ENCODE results near the gene GPR78.

Gene GPR78

DNA sequence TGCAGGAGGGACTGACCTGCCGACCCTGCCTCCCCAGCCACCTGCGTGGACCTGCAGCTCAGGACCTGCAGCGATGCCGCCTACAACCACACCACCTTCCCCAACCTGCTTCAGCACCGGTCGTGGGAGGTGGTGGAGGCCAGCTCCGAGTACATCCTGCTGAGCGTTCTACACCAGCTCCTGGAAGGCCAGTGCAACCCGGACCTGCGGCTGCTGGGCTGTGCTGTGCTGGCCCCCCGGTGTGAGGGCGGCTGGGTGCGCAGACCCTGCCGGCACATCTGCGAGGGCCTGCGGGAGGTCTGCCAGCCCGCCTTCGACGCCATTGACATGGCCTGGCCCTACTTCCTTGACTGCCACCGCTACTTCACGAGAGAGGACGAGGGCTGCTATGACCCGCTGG, 20.9 kb downstream of the GPR78 start:
- FAIRE-seq: no peak

GRCh38 chr4:8601556-8601955, 21.4 kb downstream of the GPR78 start:
- no peak for FAIRE-seq

DNA sequence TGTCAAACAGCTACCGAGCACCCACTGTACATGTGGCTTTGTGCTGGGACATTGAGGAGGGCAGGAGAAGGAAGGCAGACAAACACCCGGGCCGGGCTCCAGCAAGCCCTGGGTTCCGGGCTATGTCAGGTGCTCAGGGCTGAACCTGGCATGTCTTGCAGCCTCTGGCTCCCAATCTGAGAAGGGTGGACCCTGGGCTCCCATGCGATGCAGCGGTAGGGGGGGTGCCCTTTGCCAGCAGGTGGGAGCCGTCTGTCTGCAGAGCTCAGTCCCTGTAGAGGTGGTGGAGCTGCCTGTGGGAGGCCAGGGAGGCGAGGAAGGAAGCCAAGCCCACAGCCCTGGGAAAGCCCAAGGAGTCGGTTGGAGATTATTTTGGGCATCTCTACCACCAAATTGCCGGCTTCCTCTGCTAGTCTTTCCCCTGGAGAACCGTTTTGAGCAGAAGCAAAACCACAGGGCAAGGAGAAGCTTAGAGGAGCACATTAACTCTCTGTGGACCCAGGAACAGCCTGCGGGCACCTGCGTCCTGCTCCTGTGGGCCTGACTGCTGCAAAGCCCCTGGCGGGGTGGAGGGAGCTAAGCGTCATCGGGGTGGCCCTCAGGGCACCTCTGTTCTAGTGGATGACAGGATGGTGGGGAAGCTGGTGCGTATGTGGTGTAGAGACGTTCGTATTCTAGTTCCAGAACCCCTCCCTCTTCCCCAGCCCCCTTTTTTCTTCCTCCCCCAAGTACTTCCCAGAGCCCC, 22.7 kb downstream of the GPR78 start:
- no peak for FAIRE-seq

- no peak for FAIRE-seq
Observed at GRCh38 chr4:8603931-8604330, 23.7 kb downstream of the GPR78 start.

- FAIRE-seq: no peak
Observed at GRCh38 chr4:8605289-8605688, 25.1 kb downstream of the GPR78 start.

- FAIRE-seq: no peak
Observed at GRCh38 chr4:8606476-8606875, 26.3 kb downstream of the GPR78 start.

DNA sequence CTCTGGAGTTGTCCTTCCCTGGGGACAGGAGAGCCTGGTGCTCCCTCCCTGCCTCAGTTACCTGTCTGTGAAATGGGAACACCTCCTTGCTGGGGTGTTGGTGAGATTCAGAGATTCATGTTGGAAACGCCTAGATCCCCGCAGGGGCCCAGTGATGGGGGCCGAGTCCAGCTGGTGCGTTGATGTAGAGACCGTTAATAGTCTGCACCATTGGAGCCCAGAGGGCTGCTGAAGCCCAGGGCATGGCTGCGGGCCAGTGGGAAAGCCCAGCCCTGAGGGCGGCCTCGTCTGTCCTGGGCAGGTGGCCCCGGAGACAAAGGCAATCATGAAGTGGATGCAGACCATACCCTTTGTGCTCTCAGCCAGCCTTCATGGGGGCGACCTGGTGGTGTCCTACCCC, 26.8 kb downstream of the GPR78 start:
- FAIRE-seq: no peak

GRCh38 chr4:8607603-8608481, 27.6 kb downstream of the GPR78 start:
- FAIRE-seq: no peak

- FAIRE-seq: no peak
Observed at GRCh38 chr4:8608714-8609391, 28.7 kb downstream of the GPR78 start.

DNA sequence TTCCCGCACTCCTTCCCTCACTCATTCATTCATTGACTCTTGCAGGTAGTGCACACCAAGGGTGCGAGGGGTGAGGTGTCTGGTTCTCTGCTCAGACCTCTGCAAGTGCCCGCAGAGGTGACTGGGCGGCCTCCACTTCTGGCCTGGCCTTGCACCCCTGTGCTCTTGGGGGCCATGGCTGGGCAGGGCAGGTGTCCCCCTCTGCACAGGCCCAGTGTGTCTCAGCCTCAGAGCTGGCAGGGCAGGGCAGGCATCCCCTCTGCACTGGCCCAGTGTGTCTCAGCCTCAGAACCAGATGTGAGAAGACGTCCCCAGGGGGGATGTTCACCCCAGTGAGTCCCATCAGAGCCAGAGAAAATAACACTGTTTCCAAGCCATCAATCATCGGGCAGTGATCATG, 29.2 kb downstream of the GPR78 start:
- no peak for FAIRE-seq

- FAIRE-seq: no peak
Observed at GRCh38 chr4:8609824-8610350, 29.7 kb downstream of the GPR78 start.

DNA sequence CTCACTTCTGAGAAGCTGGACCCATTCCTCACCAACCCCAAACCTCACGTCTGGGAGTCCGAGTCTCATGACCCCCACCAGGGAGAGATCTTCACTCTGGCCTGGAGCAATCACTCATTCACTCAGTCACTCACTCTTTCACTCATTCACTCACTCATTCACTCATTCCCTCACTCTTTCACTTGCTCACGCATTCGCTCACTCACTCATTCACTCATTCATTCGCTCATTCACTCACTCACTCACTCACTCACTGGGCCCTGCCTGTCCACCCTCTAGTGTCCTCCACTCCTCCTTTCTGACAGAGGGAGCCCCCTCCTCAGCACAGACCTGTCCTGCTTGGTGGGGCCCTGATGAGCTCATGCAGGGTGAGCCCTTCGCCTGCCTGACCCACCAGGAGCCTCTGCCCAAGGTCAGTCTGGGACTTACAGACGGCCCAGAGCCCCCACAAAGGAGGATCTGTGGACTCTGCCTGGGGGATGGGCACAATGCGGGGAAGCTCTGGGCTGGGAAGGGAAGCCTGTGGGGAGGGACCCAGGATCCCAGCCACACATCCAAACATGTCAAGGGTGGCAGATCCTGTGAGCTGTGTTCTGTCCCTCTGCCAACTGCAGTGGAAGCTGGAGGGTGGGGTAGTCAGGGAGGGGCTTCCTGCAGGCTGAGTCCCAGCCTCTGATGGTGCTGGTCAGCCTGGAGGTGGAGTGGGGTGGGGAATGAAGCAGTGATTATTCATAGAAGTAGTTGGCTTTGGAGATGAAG, 30.8 kb downstream of the GPR78 start:
- FAIRE-seq: no peak

GRCh38 chr4:8612646-8613045, 32.5 kb downstream of the GPR78 start:
- no peak for FAIRE-seq

GRCh38 chr4:8613421-8614364, 33.5 kb downstream of the GPR78 start:
- no peak for FAIRE-seq

- FAIRE-seq: no peak
Observed at GRCh38 chr4:8614365-8615193, 34.4 kb downstream of the GPR78 start.

DNA sequence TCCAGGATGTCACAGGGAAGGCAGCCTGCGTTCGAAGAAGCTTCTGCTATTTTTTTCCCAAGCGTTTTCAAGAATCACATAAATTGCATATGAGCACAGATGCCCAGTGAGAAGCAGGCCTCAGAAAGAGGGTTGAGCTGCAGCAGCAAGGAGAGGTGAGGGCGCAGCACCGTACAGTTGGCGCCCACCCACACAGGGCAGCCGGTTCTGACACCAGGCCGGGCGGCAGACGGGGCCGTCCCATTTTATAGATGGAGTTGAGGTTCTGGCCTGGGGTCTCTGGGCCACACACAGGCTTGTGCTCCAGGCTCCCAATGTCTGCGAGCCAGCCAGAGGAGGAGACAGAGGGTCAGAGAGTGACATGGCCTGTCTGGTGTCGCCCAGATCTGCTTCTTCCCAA, 35.2 kb downstream of the GPR78 start:
- FAIRE-seq: no peak

GRCh38 chr4:8615921-8616787, 36.0 kb downstream of the GPR78 start:
- FAIRE-seq: no peak

- FAIRE-seq: no peak
Observed at GRCh38 chr4:8616831-8617230, 36.6 kb downstream of the GPR78 start.

GRCh38 chr4:8617486-8618040, 37.4 kb downstream of the GPR78 start:
- no peak for FAIRE-seq
